Measurements from ENCODE around the gene LCA5L.

Gene LCA5L

DNA sequence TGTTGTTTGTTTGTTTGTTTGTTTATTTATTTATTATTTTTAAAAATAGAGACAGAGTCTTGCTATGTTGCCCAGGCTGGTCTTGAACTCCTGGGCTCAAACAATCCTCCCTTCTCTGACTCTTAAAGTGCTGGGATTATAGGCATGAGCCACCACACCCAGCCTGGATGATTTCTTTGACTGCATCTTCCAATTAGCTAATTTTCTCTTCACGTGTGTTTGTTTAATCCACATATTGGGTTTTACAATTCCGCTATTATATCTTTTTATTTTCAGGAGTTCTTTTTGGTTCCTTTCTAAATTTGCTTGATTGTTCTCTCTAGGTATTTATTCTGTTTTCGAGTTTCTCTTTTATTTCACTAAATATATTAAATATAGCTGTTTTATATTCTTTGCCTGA lies 26.0 kb upstream of the LCA5L start:
- no peaks in the 10 kb centered on the region for H3K27me3 ChIP-seq
- H3K9me3 ChIP-seq: no peaks in the 10 kb centered on the region
- H3K9ac ChIP-seq: no peak overlapping the region
- H3K4me2 ChIP-seq: no peak overlapping the region
- H4K20me1 ChIP-seq: no peaks in the 10 kb centered on the region
- no peaks in the 10 kb centered on the region for H3K4me1 ChIP-seq
- H3K4me3 ChIP-seq: no peak overlapping the region
- H3K36me3 ChIP-seq: no peaks in the 10 kb centered on the region
- no peak overlapping the region for H3K27ac ChIP-seq
- no peak for TF ChIP-seq Cebpa-rat (IDR thresholded peaks at IDR 0.05)

DNA sequence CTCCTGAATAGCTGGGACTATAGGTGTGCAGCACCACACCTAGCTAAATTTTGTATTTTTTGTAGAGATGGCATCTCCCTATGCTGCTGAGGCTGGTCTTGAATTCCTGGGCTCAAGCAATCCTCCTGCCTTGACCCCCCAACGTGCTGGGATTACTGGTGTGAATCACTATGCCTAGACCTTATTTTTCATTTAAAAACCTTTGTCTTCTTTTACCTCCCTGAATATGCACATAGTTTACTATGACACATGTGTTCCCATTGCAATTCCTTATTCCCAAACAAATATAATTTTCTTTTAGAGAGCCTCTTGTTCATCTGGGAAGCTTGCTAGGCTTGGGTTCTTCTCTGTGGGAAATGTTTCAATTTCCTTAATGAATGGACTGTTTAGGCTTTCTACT lies 23.0 kb upstream of the LCA5L start:
- no peaks in the 10 kb centered on the region for H3K36me3 ChIP-seq
- H3K4me1 ChIP-seq: no peaks in the 10 kb centered on the region
- H3K4me2 ChIP-seq: no peak overlapping the region
- H4K20me1 ChIP-seq: no peaks in the 10 kb centered on the region
- H3K27me3 ChIP-seq: no peaks in the 10 kb centered on the region
- H3K4me3 ChIP-seq: no peak overlapping the region
- H3K27ac ChIP-seq: no peak overlapping the region
- TF ChIP-seq Cebpa-rat (IDR thresholded peaks at IDR 0.05): no peak
- H3K9me3 ChIP-seq: no peaks in the 10 kb centered on the region
- H3K9ac ChIP-seq: no peak overlapping the region

DNA sequence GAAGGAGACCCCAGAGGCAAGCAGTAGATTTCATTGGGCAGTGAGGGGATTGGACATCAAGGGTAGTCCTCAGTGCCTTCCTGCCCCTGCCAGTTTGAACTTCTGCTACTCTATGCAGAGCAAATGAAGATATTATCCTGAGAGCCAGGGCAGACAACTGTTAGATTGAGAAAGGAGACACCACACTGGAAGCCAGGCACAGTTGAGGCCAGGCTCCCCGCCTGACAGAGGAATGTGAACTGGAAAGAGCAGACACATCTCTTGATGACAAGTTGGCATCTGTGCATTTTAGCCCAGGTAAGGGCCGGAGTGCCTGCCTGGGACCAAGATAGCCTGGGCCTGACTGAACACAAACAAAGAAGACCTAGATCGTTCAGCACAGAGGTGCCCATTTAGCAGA lies 22.2 kb upstream of the LCA5L start:
- Histone ChIP-seq H3K27ac (no peak overlapping the region), H3K36me3 (no peaks in the 10 kb centered on the region), H3K4me1 (no peaks in the 10 kb centered on the region), H3K9me3 (no peaks in the 10 kb centered on the region), H3K9ac (no peak overlapping the region), H3K27me3 (no peaks in the 10 kb centered on the region), H3K4me2 (no peak overlapping the region), H4K20me1 (no peaks in the 10 kb centered on the region), H3K4me3 (no peak overlapping the region)
- no peak for TF ChIP-seq Cebpa-rat (IDR thresholded peaks at IDR 0.05)

DNA sequence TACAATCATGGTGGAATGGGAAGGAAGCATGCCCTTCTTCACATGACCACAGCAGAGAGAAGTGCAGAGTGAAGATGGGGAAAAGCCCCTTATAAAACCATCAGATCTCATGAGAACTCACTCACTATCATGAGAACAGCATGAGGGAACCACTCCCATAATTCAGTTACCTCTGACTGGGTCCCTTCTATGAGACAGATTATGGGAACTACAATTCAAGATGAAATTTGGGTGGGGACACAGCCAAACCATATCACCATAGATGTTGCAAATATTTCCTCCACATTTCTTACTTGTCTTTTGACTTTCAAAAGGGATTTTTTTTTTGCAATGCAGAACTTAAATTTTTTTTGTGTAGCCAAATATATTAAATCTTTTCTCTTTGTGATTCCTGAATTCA lies 21.0 kb upstream of the LCA5L start:
- H3K9me3 ChIP-seq: no peaks in the 10 kb centered on the region
- no peak overlapping the region for H3K4me2 ChIP-seq
- H3K27me3 ChIP-seq: no peaks in the 10 kb centered on the region
- H3K4me3 ChIP-seq: no peak overlapping the region
- H3K4me1 ChIP-seq: peaks cover 4% of the 10 kb centered on the region
- no peaks in the 10 kb centered on the region for H4K20me1 ChIP-seq
- no peak overlapping the region for H3K9ac ChIP-seq
- H3K36me3 ChIP-seq: no peaks in the 10 kb centered on the region
- H3K27ac ChIP-seq: no peak overlapping the region
- TF ChIP-seq Cebpa-rat (IDR thresholded peaks at IDR 0.05): no peak

DNA sequence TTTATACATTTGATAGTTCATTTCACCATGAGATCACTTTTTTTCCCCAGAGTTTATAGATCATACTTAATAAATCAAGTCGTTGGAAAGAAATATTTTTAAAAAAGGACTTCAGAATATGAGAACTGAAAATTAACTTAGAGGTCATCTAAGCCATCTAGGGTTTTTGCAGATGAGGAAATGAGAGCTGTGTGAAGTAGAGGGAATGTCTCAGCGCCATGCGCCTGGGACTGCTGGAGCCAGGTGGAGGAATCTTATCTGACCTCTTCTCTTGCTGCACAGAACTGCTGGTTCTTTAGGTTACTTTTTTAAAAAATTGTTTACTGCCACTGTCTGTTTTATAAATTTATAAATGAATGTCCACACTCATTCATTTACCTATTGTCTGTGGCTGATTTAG lies 17.7 kb upstream of the LCA5L start:
- H3K27ac ChIP-seq: no peak overlapping the region
- no peak overlapping the region for H3K9ac ChIP-seq
- H3K27me3 ChIP-seq: no peaks in the 10 kb centered on the region
- no peak for TF ChIP-seq Cebpa-rat (IDR thresholded peaks at IDR 0.05)
- no peak overlapping the region for H3K4me2 ChIP-seq
- H3K4me3 ChIP-seq: no peak overlapping the region
- H4K20me1 ChIP-seq: no peaks in the 10 kb centered on the region
- peaks cover 12% of the 10 kb centered on the region for H3K4me1 ChIP-seq
- no peaks in the 10 kb centered on the region for H3K9me3 ChIP-seq
- H3K36me3 ChIP-seq: no peaks in the 10 kb centered on the region

DNA sequence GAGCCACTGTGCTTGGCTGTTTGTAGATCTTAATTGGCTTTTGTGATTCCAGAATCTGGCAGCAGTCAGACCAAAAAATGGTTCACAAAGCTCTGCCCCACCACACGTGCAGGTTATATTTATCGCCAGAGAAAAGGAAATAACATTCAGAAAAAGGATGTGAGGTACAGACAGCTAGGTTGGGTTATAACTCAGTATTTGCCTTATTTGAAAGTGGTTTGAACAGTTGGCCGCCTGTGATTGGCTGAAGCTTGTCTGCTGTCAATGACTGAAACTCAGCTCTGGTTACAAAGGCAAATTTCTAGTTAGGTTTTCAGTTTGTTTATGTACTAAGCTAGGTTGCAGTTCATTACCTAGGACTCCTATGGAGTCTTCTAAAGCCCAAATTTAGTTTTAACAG lies 15.8 kb upstream of the LCA5L start:
- H3K4me2 ChIP-seq: peak overlapping the region; percentile 45
- H3K27me3 ChIP-seq: no peaks in the 10 kb centered on the region
- H3K36me3 ChIP-seq: no peaks in the 10 kb centered on the region
- TF ChIP-seq Cebpa-rat (IDR thresholded peaks at IDR 0.05): no peak
- no peak overlapping the region for H3K9ac ChIP-seq
- H3K9me3 ChIP-seq: no peaks in the 10 kb centered on the region
- H3K4me1 ChIP-seq: peaks cover 12% of the 10 kb centered on the region
- peak overlapping the region; percentile 37; the same call in 1 of the 2 replicates for H3K27ac ChIP-seq
- H4K20me1 ChIP-seq: no peaks in the 10 kb centered on the region
- H3K4me3 ChIP-seq: no peak overlapping the region

DNA sequence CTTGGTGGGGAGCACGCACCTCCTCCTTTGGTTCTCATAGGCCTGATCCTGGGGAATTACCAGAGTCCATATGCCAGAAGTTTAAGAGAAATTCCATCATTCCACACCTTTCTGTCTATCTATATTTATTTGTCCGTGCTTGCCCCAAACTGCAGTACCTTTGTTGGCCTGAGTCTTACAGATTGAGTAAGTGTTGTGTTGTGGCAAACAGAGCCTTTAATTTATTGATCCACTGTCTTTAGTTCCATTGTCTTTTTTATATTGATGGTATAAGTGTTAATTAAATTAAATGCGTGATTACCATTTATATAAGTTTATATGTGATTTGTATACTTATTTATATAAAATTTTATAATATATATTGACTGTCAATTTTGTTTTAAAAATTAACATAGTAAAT lies 11.1 kb upstream of the LCA5L start:
- no peaks in the 10 kb centered on the region for H3K27me3 ChIP-seq
- H3K4me1 ChIP-seq: peaks cover 8% of the 10 kb centered on the region
- H4K20me1 ChIP-seq: no peaks in the 10 kb centered on the region
- no peak overlapping the region for H3K9ac ChIP-seq
- no peaks in the 10 kb centered on the region for H3K36me3 ChIP-seq
- H3K27ac ChIP-seq: no peak overlapping the region
- H3K9me3 ChIP-seq: no peaks in the 10 kb centered on the region
- no peak for TF ChIP-seq Cebpa-rat (IDR thresholded peaks at IDR 0.05)
- no peak overlapping the region for H3K4me2 ChIP-seq
- H3K4me3 ChIP-seq: no peak overlapping the region

DNA sequence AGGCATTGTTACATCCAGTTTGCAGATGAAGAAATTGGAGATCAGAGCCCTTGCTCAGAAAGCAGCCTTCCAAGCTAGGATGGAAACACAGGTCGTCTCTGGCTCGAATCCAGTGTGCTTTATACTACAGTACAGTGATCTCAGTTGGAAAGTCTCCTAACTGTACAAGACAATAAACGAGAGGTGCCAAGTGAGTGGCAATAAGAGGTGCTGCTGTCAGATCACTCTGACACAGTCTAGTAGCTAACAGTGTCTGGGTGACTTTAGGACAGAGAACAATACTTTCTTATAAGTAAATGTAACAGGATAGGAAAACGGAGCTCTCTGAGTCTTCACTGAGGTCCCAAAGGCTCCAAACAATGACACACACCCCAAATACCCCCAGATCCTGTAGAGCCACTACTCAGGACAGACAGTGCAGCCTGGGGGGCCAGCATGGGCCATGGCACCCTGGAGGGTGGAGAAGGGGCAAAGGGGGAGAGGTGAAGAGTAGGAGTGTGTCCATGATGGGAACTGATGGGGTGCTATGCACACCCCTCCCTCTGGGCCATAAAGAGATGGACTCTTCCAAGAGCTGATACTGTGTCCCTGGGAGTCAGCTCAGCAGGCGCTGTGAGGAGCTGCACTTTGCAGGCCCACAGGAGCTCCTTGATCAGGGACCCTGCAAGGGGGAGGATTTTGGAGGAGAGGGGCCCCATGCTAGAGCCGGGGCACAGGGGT lies 9.5 kb upstream of the LCA5L start:
- H3K27ac ChIP-seq: no peak overlapping the region
- H3K4me1 ChIP-seq: no peaks in the 10 kb centered on the region
- no peak for TF ChIP-seq Cebpa-rat (IDR thresholded peaks at IDR 0.05)
- no peak overlapping the region for H3K9ac ChIP-seq
- no peak overlapping the region for H3K4me3 ChIP-seq
- no peak overlapping the region for H3K4me2 ChIP-seq
- H4K20me1 ChIP-seq: no peaks in the 10 kb centered on the region
- no peaks in the 10 kb centered on the region for H3K27me3 ChIP-seq
- H3K36me3 ChIP-seq: no peaks in the 10 kb centered on the region
- no peaks in the 10 kb centered on the region for H3K9me3 ChIP-seq

DNA sequence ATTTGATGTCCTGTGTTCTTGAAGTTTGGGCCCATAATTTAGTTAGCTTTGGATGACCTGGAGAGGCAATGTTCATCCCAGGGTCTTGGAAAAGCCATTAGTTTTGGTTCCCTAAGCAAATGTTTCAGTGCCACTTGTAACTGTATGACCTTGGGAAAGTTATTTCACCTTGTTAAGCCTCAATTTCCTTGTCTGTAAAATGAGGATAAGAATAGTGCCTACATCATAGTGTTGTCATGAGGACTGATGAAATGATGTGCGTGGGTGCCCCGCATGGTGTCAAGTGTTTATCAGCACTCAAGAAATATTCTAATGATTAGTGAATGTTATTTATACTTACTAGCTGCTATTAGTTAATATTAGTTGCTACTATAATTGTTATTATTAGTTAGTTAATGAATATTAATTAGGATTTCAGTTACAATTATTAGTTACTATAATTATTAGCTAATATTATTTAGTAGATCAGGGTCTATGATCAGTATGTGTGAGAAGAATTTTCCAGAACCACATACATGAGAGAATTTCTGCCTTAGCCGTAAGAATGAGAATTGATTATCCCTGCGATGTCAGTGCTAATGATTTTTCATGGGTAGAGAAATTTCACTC lies 8.1 kb upstream of the LCA5L start:
- Histone ChIP-seq H3K4me2 (no peak overlapping the region), H4K20me1 (no peaks in the 10 kb centered on the region), H3K4me1 (no peaks in the 10 kb centered on the region), H3K9ac (no peak overlapping the region), H3K4me3 (no peak overlapping the region), H3K9me3 (no peaks in the 10 kb centered on the region), H3K36me3 (no peaks in the 10 kb centered on the region), H3K27me3 (no peaks in the 10 kb centered on the region), H3K27ac (no peak overlapping the region)
- no peak for TF ChIP-seq Cebpa-rat (IDR thresholded peaks at IDR 0.05)

DNA sequence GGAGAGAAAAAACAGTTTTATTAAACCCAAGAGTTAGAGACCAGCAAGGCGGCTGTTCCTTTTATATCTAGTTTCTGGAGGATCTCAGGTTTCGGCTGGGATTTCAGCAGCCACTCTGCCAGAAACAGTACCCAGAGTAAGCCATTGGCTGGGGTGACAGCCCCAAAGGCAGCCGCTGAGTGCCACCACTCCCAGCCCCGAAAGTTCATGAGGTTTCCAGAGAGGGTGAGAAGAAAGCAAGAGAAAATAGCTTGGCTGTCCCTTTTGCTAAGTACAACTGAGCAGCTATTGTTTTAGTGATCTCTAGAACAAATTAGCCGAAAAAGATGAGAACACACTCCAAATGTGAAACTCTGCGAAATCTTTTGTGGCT lies 7.4 kb upstream of the LCA5L start:
- no peak for TF ChIP-seq Cebpa-rat (IDR thresholded peaks at IDR 0.05)
- H3K9ac ChIP-seq: no peak overlapping the region
- H3K4me3 ChIP-seq: no peak overlapping the region
- H3K4me2 ChIP-seq: no peak overlapping the region
- no peaks in the 10 kb centered on the region for H4K20me1 ChIP-seq
- H3K9me3 ChIP-seq: no peaks in the 10 kb centered on the region
- H3K36me3 ChIP-seq: no peaks in the 10 kb centered on the region
- H3K27ac ChIP-seq: no peak overlapping the region
- no peaks in the 10 kb centered on the region for H3K4me1 ChIP-seq
- no peaks in the 10 kb centered on the region for H3K27me3 ChIP-seq
